Measurements from ENCODE around the gene ATP13A3.

ATP13A3 gene

DNA sequence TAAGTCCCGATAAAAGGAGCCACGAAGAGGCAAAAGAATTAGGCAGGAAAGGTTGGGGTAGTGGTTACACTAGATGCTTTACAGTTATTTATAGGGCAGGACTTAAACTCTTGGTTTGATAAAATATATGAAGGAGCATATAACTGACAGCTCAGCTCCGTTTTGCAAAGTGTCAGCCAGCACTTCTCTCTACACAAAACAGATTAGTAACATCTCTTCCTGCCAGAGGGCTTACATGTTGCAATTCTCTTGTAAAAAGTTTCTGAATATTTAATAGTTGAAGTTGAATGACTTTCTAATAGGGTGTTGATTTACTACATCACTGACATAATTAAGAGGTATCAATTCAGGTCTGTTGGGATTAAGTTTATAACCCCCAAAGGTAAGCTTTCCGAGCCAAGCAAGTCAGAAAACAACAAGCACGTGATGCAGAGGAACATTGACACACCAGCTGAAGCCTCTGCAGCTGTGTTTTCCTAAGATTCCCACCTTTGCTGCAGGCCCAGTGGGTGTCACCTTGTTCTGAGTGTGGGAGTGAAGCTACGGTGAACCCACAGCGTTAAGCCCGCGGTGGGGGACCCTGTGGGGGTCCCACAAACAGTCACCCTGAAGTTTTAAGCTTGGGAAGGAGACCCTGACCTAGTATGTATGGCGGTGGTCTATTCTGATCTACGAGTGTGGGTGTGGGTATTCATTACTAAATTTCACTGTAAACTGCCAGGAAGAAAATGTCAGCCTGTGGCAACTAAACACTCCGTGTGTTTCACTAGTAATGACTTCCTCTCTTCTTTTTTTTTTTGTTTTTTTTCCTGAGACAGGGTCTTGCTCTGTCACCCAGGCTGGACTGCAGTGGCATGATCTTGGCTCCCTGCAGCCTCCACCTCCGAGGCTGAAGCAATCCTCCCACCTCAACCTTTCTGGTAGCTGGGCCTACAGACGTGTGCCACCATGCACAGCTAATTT lies 22.0 kb upstream of the ATP13A3 start:
- ChIA-PET CTCF (interaction anchor here (0.9 to 1.4 kb wide), 4 partner anchors 11 to 71 kb away, joined by 3 to 4 read pairs (median 3); no protein-coding TSS in a partner anchor), POLR2A (no interaction called here)
- DNase-seq (ENCODE audit: extremely low spot score): no peak
- TF ChIP-seq CTCF (IDR thresholded peaks at IDR 0.05; ENCODE audit: control extremely low read depth, extremely low read depth, low read depth, missing control alignments): no peak

- POLR2A ChIA-PET: no interaction called here
- no peak for TF ChIP-seq CTCF (IDR thresholded peaks at IDR 0.05; ENCODE audit: control extremely low read depth, extremely low read depth, low read depth, missing control alignments)
- CTCF ChIA-PET: interaction anchor here (1.4 kb wide), 1 partner anchor 35 kb away, joined by 4 read pairs; no protein-coding TSS in a partner anchor
- DNase-seq (ENCODE audit: extremely low spot score): no peak
Measured at GRCh38 chr3:194507571-194507970, 20.8 kb upstream of the ATP13A3 start.

- DNase-seq (ENCODE audit: extremely low spot score): no peak
- TF ChIP-seq CTCF (IDR thresholded peaks at IDR 0.05; ENCODE audit: control extremely low read depth, extremely low read depth, low read depth, missing control alignments): no peak
- ChIA-PET POLR2A (no interaction called here), CTCF (interaction anchor here (1.2 to 1.4 kb wide), 2 partner anchors 13 to 34 kb away, joined by 3 to 4 read pairs; no protein-coding TSS in a partner anchor)
Measured at GRCh38 chr3:194505791-194506415, 19.1 kb upstream of the ATP13A3 start.

DNA sequence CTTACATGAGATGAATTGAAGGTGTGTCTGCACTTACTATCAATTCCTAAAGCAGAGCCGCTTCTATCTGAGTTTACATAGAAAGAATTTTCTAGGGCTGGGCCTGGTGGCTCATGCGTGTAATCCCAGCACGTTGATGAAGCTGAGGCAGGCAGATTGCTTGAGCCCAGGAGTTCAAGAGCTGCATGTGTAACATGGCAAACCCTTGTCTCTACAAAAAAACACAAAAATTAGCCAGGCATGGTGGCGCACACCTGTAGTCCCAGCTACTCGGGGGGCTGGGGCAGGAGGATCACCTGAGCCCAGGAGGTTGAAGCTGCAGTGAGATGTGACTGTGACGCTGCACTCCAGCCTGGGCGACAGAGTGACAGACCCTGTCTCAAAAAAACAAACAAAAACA lies 18.1 kb upstream of the ATP13A3 start:
- CTCF ChIA-PET: interaction anchor here (1.1 to 1.4 kb wide), 5 partner anchors 10 to 61 kb away, joined by 3 to 4 read pairs (median 3); no protein-coding TSS in a partner anchor
- no peak for DNase-seq (ENCODE audit: extremely low spot score)
- no peak for TF ChIP-seq CTCF (IDR thresholded peaks at IDR 0.05; ENCODE audit: control extremely low read depth, extremely low read depth, low read depth, missing control alignments)
- POLR2A ChIA-PET: interaction anchor here (0.6 kb wide), 1 partner anchor 33 kb away, joined by 4 read pairs; no protein-coding TSS in a partner anchor

- POLR2A ChIA-PET: no interaction called here
- no peak for DNase-seq (ENCODE audit: extremely low spot score)
- no peak for TF ChIP-seq CTCF (IDR thresholded peaks at IDR 0.05; ENCODE audit: control extremely low read depth, extremely low read depth, low read depth, missing control alignments)
- CTCF ChIA-PET: interaction anchor here (0.8 to 2.0 kb wide), 6 partner anchors 9 to 85 kb away, joined by 3 to 4 read pairs (median 3); no protein-coding TSS in a partner anchor
Measured at GRCh38 chr3:194504146-194504545, 17.3 kb upstream of the ATP13A3 start.

- DNase-seq (ENCODE audit: extremely low spot score): no peak
- no peak for TF ChIP-seq CTCF (IDR thresholded peaks at IDR 0.05; ENCODE audit: control extremely low read depth, extremely low read depth, low read depth, missing control alignments)
- CTCF ChIA-PET: interaction anchor here (0.8 to 2.0 kb wide), 2 partner anchors 15 to 86 kb away, joined by 3 to 4 read pairs; no protein-coding TSS in a partner anchor
- POLR2A ChIA-PET: interaction anchor here (0.6 kb wide), 1 partner anchor 29 kb away, joined by 6 read pairs; no protein-coding TSS in a partner anchor
Measured at GRCh38 chr3:194503081-194503531, 16.3 kb upstream of the ATP13A3 start.
